Omental fat pad (tissue), 4 donors: ENCODE data around the gene AHCYL1. TPM values are rescaled to one million over a fixed set of nuclear protein-coding genes. Genes with fewer than 3 reads are reported as not detected.

Experiments
- ATAC-seq: fragments of 150-250 bp; one replicate; pipeline ENCODE4 v1.9.1; 2016; ENCODE audit warnings: mild to moderate bottlenecking, moderate library complexity; ENCODE audit not compliant: low FRiP score
- DNase-seq: peaks from one replicate; pipeline ENCODE4 v3.0.0-alpha.2; 2019; ENCODE audit warnings: low spot score
- total RNA-seq, 4 donors: library from RNA; depleted of rRNA; stranded (reverse); fragments of >200 nt; gene quantifications; one replicate each; pipeline ENCODE4 v1.1.0, GENCODE V29; 2016
- TF ChIP-seq, protein P1 (sequence below), 3 donors: fragments of 450-650 bp; IDR thresholded peaks; one replicate each; pipeline ENCODE4 v1.5.1; 2016 to 2017; ENCODE audit warnings: antibody characterized with exemption in 3 of 3, mild to moderate bottlenecking in 3 of 3, moderate library complexity in 2 of 3

Gene AHCYL1
- total RNA-seq, 4 donors from 2014 or later: 76.0 to 107 (median 95.8) TPM

- ATAC-seq: no peak
- peak; percentile 93 for DNase-seq
- TF ChIP-seq, protein P1, sequence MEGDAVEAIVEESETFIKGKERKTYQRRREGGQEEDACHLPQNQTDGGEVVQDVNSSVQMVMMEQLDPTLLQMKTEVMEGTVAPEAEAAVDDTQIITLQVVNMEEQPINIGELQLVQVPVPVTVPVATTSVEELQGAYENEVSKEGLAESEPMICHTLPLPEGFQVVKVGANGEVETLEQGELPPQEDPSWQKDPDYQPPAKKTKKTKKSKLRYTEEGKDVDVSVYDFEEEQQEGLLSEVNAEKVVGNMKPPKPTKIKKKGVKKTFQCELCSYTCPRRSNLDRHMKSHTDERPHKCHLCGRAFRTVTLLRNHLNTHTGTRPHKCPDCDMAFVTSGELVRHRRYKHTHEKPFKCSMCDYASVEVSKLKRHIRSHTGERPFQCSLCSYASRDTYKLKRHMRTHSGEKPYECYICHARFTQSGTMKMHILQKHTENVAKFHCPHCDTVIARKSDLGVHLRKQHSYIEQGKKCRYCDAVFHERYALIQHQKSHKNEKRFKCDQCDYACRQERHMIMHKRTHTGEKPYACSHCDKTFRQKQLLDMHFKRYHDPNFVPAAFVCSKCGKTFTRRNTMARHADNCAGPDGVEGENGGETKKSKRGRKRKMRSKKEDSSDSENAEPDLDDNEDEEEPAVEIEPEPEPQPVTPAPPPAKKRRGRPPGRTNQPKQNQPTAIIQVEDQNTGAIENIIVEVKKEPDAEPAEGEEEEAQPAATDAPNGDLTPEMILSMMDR (IDR thresholded peaks at IDR 0.05): peak in 2 of 3 donors; percentile 47 to 53
These were observed 69.2 kb downstream of the AHCYL1 start for GRCh38 chr1:110053552-110054428.

- ATAC-seq: no peak
- TF ChIP-seq, protein P1 (IDR thresholded peaks at IDR 0.05): no peak
- DNase-seq: no peak
These were observed 71.1 kb downstream of the AHCYL1 start for GRCh38 chr1:110055493-110056284.

- no peak for DNase-seq
- TF ChIP-seq, protein P1 (IDR thresholded peaks at IDR 0.05): no peak
- ATAC-seq: no peak
These were observed 71.7 kb downstream of the AHCYL1 start for GRCh38 chr1:110056285-110056683.

GRCh38 chr1:110056776-110057175 lies 72.2 kb downstream of the AHCYL1 start:
- TF ChIP-seq, protein P1 (IDR thresholded peaks at IDR 0.05): no peak
- DNase-seq (no peak), ATAC-seq (peak; percentile 63)

DNA sequence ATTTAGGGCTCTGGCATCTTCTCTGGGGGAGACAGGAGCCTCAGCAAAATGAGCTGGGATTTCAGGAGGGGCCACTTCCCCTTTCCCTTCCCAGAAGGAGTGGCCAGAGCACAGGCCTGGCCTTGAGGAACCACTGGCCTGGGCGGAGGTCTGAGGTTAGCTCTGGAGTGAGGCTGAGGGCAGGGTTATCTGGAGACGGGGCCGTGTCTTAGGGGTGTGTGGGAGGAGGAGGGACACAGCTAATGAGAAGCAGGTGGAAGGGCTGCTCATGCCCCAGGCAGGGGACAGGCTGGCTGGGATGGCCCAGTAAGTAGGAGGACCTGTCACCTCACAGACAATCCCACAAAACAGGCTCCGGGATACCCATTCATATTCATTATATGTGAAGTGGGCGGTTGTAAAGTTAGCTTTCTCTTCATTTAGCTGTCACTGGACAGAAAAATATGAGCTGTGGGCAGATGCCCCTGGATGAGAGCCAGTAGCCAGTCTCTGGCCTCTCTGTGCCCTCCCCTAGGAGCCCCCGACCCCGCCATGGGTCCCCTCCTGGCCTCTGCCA lies 73.5 kb downstream of the AHCYL1 start:
- TF ChIP-seq, protein P1 (IDR thresholded peaks at IDR 0.05): no peak
- DNase-seq: no peak
- no peak for ATAC-seq

DNA sequence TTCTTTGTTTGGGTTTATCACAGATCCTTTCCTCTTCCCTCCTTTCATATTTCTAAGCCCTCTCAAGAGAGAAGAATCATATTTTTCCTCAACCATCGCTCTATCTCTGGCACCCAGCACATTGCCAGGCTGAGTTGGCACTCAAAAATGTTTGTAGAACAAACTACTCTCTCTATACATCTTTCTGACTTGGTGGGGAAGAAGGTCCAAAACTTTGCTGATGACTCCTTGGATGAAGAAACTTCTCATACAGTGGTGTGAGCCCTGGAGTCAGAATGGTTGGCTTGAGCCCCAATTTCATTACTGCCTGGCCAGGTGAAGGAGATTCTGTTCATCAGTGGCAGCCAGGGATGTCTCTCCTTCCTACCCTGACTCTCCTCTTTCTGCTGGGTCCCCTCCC lies 74.0 kb downstream of the AHCYL1 start:
- peak; percentile 33 for ATAC-seq
- TF ChIP-seq, protein P1 (IDR thresholded peaks at IDR 0.05): no peak
- no peak for DNase-seq
